Measurements from ENCODE around the gene VDAC1.

VDAC1 gene

DNA sequence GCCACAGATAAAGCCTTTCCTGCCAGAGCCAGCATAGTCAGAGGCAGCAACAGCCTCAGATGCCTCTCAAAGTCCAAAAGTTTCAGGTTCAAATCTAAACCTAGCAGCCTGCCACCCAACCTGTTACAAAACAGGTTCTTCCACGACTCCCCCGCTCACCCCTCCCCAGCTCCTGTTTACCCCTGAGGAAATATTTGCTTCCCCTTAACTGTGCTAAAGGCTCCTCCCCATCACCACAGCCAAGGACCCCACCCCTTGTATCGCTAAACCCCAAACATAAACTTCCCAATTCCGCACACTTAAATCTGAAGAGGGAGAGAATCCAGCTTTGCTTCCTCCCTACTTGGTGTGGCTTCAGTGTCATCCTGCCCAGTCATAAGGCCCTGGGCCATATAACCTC, 15.4 kb upstream of the VDAC1 start:
- H4K20me1 ChIP-seq (ENCODE audit: control insufficient read depth, insufficient read depth, low read depth, low read length): no peaks in the 10 kb centered on the region
- no peaks in the 10 kb centered on the region for H3K79me2 ChIP-seq (ENCODE audit: control insufficient read depth, low read length)
- H3F3A ChIP-seq (ENCODE audit: control insufficient read depth, insufficient read depth): no peaks in the 10 kb centered on the region
- H3K27ac ChIP-seq (ENCODE audit: low read depth, low read length): no peak overlapping the region
- H3K9me2 ChIP-seq (replicated peaks; ENCODE audit: control insufficient read depth, low read length): no peaks in the 10 kb centered on the region
- no peaks in the 10 kb centered on the region for H3K36me3 ChIP-seq (ENCODE audit: control insufficient read depth, low read length)
- TF ChIP-seq CTCF (IDR thresholded peaks at IDR 0.05; ENCODE audit: low read depth, low read length, poor library complexity, severe bottlenecking) (no peak), EZH2phosphoT487 (IDR thresholded peaks at IDR 0.05; ENCODE audit: borderline replicate concordance, low read length) (no peak)
- H3K27me3 ChIP-seq (ENCODE audit: control insufficient read depth, low read length): no peaks in the 10 kb centered on the region
- H3K4me2 ChIP-seq (ENCODE audit: low read length): no peak overlapping the region
- no peaks in the 10 kb centered on the region for H3K4me1 ChIP-seq (ENCODE audit: control insufficient read depth, low read length)
- no peaks in the 10 kb centered on the region for H3K9me3 ChIP-seq (ENCODE audit: control insufficient read depth, insufficient read depth, low read length)
- H3K4me3 ChIP-seq (ENCODE audit: low read length): no peak overlapping the region

DNA sequence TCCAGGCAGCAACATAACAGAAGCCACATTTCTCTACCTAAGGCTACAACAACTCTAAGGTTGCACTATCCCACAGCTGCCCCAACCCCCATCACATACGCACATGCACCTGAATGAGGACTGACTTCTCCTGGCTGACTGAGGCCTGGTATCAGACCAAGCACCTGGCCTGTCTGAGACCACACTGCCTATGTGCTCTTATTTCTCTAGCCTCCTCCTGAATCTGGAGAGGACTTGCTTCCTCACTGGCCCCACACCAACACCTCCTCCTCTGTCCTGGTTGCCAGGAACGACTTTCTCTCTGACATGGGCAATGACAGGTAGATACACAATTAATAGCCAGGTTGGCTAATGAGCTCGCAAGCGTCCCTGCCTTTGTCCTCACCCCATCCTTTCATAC, 14.9 kb upstream of the VDAC1 start:
- H3F3A ChIP-seq (ENCODE audit: control insufficient read depth, insufficient read depth): no peaks in the 10 kb centered on the region
- H3K36me3 ChIP-seq (ENCODE audit: control insufficient read depth, low read length): no peaks in the 10 kb centered on the region
- no peaks in the 10 kb centered on the region for H3K79me2 ChIP-seq (ENCODE audit: control insufficient read depth, low read length)
- no peak overlapping the region for H3K4me2 ChIP-seq (ENCODE audit: low read length)
- H3K27ac ChIP-seq (ENCODE audit: low read depth, low read length): no peak overlapping the region
- TF ChIP-seq CTCF (IDR thresholded peaks at IDR 0.05; ENCODE audit: low read depth, low read length, poor library complexity, severe bottlenecking): no peak
- no peak for TF ChIP-seq EZH2phosphoT487 (IDR thresholded peaks at IDR 0.05; ENCODE audit: borderline replicate concordance, low read length)
- no peaks in the 10 kb centered on the region for H3K27me3 ChIP-seq (ENCODE audit: control insufficient read depth, low read length)
- no peaks in the 10 kb centered on the region for H3K9me3 ChIP-seq (ENCODE audit: control insufficient read depth, insufficient read depth, low read length)
- H3K9me2 ChIP-seq (replicated peaks; ENCODE audit: control insufficient read depth, low read length): no peaks in the 10 kb centered on the region
- no peaks in the 10 kb centered on the region for H3K4me1 ChIP-seq (ENCODE audit: control insufficient read depth, low read length)
- H3K4me3 ChIP-seq (ENCODE audit: low read length): no peak overlapping the region
- no peaks in the 10 kb centered on the region for H4K20me1 ChIP-seq (ENCODE audit: control insufficient read depth, insufficient read depth, low read depth, low read length)

DNA sequence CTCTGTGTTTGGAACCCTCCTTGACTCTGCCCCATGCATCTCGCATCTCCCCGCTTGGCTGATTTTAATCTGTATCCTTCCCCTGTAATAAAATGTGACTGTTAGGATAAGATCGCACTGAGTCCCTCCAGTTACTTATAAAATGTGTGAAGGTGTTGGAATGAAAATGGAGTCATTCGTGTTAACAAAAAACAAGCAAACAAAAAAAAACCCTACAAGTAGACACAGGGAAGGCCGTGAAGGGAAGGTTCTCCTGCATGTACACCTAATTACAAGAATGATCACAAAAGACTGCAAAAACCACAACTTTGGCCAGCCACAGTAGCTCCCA, 14.2 kb upstream of the VDAC1 start:
- Histone ChIP-seq H3K36me3 (ENCODE audit: control insufficient read depth, low read length) (no peaks in the 10 kb centered on the region), H3K4me1 (ENCODE audit: control insufficient read depth, low read length) (no peaks in the 10 kb centered on the region), H3K4me2 (ENCODE audit: low read length) (no peak overlapping the region), H4K20me1 (ENCODE audit: control insufficient read depth, insufficient read depth, low read depth, low read length) (no peaks in the 10 kb centered on the region), H3K4me3 (ENCODE audit: low read length) (no peak overlapping the region), H3K9me2 (replicated peaks; ENCODE audit: control insufficient read depth, low read length) (no peaks in the 10 kb centered on the region), H3K27ac (ENCODE audit: low read depth, low read length) (no peak overlapping the region), H3K27me3 (ENCODE audit: control insufficient read depth, low read length) (no peaks in the 10 kb centered on the region; the same call in 1 of the 2 replicates), H3F3A (ENCODE audit: control insufficient read depth, insufficient read depth) (no peaks in the 10 kb centered on the region), H3K9me3 (ENCODE audit: control insufficient read depth, insufficient read depth, low read length) (no peaks in the 10 kb centered on the region), H3K79me2 (ENCODE audit: control insufficient read depth, low read length) (no peaks in the 10 kb centered on the region)
- TF ChIP-seq EZH2phosphoT487 (IDR thresholded peaks at IDR 0.05; ENCODE audit: borderline replicate concordance, low read length) (no peak), CTCF (IDR thresholded peaks at IDR 0.05; ENCODE audit: low read depth, low read length, poor library complexity, severe bottlenecking) (no peak)
